ENCODE results near the gene CACNA2D2.

GRCh38 chr3:50396502-50396901 lies 106.9 kb downstream of the CACNA2D2 start:
- no peak for TF ChIP-seq ZNF837 (tag by site-specific recombination; IDR thresholded peaks at IDR 0.05)
- no peak for TF ChIP-seq ZBTB17 (tag by site-specific recombination; IDR thresholded peaks at IDR 0.05)
- no peak for TF ChIP-seq ZNF174 (tag by site-specific recombination; IDR thresholded peaks at IDR 0.05)
- TF ChIP-seq CTCF (tag by site-specific recombination; IDR thresholded peaks at IDR 0.05), result no peak
- no peak for TF ChIP-seq REST (tag by site-specific recombination; IDR thresholded peaks at IDR 0.05)
- no peak for TF ChIP-seq YY1 (tag by site-specific recombination; IDR thresholded peaks at IDR 0.05)
- no peak for TF ChIP-seq ZNF19 (tag by site-specific recombination; IDR thresholded peaks at IDR 0.05; ENCODE audit: low read depth)
- TF ChIP-seq ZNF140 (tag by site-specific recombination; IDR thresholded peaks at IDR 0.05), result no peak
- TF ChIP-seq ZNF692 (tag by site-specific recombination; IDR thresholded peaks at IDR 0.05), result no peak

Data from HEK293 (cell line).